Limb (tissue), 2 donors: ENCODE data around the gene NAT8L.

Experiments
- DNase-seq, 2 donors: peaks; one replicate each; pipeline ENCODE4 v3.0.0-alpha.2; 2016; ENCODE audit errors: extremely low spot score in 2 of 2

Gene NAT8L

GRCh38 chr4:2074588-2074987 lies 15.5 kb downstream of the NAT8L start:
- DNase-seq = no peak

- no peak for DNase-seq
These were observed 16.3 kb downstream of the NAT8L start for GRCh38 chr4:2075171-2075986.

DNA sequence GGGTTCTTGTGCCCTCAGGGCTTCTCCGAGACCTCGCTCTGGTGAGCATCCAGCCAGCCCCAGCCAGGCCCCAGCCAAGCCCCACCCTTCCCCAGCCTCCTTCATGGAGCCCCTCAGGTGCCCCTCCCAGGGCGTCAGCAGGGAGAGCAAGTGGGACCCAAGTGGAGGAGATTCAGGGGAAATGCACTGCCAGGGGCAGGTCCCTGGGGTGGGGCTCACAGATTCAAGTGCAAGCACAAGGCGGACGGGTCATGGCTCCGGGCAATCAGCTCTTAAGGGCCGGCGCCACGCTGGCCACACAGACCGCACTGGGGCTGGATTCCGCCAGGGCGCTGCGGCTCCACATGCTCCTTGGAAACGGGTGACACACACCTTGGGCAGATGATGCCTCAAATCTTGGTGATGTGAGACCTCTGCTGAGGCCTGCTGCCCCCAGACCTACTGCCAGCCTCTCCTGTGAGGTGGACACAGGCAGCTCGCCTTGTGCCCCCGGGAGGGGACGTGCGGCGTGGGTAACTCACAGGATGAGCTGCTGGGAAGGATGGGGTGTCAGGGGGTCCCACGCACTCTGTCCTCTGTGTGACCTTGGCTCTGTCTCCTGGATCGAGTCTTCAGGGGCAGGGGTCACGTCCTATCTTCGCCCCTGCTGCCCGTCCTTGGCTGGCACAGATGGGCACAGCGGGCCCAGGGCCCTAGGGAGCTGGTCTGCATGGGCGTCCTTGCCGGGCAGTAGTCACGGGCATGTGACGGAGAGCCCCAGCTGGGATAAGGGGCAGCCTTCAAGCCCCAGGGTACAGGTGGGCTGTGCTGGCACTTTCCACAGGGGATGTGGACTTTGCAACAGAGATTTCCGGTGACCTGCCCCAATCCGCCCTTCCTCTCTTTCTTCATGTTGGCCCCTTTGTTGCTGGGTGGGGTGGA lies 17.1 kb downstream of the NAT8L start:
- DNase-seq = no peak

DNA sequence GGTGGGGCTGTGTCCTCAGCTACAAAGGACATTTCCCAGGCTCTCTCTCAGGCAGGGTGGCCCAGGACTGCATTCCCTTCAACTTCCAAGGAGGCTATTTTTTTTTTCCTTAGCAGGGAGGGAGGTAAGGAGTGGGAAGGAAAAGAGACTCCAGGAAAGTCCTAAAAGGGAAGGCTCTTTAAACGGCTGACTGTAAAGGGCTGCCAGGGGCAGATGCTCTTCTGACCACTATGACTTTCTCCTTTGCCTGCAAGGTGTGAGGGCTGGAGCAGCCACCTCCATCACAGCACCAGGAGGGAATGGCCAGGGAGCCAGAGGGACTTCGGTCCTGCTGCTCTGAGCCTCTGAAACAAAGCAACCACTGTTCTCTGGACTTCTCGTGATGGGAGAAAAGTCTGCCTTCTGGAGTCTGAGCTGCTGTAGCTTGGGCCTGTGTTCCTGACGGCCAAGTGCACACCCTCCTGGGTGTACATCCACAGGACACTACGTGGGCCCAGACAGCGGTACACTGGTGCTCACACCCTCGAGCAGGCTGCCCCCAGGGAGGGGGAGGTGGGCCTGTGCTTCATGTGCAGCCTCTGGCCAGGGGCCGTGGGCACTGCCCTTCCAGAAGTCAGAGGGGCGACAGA lies 17.9 kb downstream of the NAT8L start:
- DNase-seq = no peak

GRCh38 chr4:2077537-2078460 lies 18.7 kb downstream of the NAT8L start:
- DNase-seq = no peak

GRCh38 chr4:2078584-2078983 lies 19.5 kb downstream of the NAT8L start:
- no peak for DNase-seq

DNA sequence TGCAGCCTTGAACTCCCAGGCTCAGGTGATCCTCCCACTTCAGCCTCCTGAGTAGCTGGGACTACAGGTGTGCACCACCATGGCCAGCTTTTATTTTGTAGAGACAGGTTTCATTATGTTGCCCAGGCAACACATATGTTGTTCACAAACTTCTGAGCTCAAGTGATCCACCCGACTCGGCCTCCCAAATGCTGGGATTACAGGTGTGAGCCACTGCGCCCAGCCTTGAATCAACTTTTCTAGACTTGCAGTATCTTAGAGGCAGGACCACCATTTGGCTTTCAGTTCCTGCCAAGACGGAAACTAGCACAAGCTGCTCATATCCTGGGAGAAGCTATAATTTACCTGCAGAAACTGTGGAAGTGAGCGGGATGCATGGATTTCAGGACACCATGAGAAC lies 19.9 kb downstream of the NAT8L start:
- DNase-seq = no peak

GRCh38 chr4:2079926-2080325 lies 20.8 kb downstream of the NAT8L start:
- no peak for DNase-seq

DNA sequence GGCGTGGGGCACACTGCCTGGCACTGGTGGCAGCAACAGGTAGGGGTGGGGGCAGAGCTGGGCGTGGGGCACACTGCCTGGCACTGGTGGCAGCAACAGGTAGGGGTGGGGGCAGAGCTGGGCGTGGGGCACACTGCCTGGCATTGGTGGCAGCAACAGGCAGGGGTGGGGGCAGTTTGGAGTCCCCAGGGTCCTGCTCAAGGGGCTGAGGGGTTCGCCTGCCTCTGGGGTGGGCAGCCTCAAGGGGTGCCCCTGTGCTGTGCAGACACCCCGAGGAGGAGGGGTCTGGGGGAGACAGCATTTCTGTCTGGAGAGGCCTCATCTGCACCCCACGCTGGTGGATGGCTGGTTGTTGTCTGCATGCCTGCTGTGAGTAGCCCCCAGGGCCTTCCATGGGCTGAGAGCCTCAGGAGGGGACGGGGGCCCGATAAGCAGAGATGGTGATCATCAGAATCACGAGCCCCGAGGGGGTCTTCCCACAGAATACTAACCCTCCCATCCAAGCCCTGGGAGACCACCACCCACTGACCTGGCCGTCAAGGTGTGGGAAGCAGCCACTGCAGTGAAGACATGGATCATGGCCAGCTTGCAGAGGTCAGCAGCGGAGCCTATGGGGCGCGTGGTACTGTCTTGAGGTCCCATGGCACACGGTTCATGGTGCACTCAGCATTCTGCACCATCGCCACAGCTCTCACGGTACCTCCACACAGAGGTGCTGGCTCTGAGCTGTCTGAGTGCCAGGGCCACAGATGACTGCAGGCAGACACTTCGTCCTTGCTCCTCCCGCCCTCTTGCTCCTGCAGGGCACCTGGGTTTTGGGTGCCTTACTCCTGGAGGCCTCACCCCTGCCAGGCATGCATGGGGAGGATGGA lies 21.5 kb downstream of the NAT8L start:
- no peak for DNase-seq

DNA sequence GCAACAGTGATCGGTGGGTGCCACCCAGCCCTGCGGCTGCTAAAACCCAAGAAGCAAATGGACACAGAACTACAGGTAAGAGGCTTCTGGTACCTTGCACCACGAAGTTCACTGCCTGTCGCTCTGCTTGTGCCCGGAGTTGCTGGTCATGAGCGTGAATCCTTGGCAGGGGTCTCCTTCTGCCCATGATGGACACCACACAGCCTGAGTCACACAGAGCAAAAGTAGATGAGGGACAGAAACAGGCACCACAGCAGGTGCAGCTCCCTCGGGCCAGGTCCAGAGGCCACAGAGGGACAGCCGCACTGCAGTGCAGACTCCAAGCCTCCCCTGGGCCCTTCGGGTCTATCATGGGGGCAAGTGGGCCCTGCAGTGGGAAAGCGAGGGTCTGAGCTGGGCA lies 22.4 kb downstream of the NAT8L start:
- DNase-seq = no peak

DNA sequence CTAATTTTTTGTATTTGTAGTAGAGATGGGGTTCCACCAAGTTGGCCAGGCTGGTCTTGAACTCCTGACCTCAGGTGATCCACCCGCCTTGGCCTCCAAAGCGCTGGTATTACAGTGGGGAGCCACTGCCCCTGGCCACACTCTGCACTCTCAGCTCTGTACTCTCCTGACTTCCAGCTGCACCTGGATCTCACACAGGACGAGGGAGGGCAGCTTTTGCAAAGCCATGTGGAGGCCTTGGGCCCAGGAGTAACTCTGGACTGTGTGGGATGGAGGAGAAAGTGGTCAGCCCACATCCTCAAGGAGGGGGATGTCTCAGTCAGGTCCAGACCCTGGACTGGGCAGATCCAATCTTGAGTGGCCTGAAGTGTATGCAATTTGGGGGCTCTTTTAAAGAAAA lies 23.0 kb downstream of the NAT8L start:
- DNase-seq = no peak

GRCh38 chr4:2082627-2083026 lies 23.5 kb downstream of the NAT8L start:
- DNase-seq = no peak

DNA sequence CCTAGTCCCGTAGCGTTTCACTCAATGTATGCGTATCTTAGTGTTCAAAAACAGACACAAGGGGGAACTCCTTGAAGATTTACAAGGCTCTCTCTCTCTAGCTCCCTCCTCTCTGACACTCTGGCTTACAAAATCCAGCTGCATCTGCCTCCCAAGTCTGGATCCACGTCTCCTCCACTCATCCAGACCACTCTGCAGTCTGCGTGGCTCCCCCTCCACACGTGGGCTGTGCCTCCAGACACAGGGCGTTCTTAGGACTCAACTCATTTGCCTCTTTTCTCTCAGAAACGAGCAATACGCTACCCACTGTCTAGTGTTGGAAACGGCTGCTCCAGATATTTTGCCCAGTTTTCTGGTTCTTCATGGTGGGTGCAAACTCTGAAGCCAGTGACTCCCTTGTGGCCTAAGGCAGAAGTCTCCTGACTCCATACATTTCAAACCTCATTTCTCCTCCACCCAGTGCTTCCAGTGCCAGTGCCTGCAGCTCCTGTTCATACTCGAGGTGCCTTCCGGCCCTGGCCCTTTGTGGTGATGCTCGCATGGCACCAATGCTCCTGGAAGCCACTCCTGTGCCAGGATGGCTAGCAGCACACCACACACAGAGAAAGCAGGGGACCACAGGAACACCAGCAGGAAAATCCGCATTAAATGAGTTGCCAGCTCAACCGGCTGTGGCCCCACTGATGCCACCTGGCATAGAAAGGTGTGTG lies 24.1 kb downstream of the NAT8L start:
- no peak for DNase-seq

DNA sequence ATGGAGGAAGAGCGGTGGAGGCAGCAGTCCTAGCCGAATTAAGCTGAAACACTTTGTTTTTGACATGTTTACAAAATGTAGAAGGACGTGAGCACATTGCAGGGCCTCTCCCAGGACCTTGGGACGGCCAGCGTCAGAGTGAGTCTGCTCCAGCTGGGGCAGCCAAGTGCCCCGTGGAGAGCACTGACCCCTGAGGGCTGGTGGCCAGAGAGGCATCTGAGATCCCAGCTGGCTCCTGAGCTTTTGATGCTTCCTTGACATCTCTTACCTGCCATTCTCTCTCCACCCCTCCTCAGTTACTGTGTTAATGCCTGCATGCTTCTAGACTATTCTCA lies 24.7 kb downstream of the NAT8L start:
- no peak for DNase-seq

DNA sequence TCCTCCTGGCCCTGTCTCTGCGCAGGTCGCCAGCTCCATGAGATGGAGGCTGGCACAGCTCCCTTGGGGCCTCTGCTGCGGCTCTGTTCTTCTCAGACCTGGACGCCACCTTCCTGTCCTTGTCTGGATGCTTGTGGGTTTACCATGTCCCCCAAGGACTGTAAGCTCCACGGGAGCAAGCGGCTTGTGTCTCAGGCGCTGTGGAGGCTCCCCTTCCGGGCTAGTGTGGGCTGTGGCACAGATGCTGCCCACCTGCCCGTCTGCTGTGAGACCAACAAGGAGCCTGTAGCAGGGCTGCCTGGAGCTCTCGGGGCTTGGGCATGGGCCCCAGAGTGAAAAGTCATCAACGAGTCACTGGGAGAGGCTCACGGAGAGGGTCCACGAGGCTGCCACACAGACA lies 25.2 kb downstream of the NAT8L start:
- DNase-seq = no peak

- DNase-seq = no peak
These were observed 26.4 kb downstream of the NAT8L start for GRCh38 chr4:2085496-2085901.

DNA sequence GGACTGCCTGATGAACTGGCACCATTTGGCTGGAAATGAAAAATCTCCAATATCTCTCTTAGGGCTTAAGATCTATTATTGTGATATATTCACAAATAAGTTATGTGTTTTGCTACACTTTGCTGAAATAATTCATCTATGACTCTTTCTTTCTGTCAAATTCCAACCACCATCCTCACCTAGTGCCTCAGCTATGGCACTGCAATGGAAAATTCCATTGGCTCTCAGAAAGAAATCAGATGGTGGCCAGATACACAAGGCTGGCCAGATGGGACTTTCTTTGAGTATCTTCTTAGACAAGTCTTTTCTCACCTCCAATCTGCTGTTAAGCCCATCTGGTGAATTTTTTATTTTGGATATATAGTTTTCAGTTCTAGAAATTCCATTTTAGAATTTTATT lies 28.0 kb downstream of the NAT8L start:
- no peak for DNase-seq

DNA sequence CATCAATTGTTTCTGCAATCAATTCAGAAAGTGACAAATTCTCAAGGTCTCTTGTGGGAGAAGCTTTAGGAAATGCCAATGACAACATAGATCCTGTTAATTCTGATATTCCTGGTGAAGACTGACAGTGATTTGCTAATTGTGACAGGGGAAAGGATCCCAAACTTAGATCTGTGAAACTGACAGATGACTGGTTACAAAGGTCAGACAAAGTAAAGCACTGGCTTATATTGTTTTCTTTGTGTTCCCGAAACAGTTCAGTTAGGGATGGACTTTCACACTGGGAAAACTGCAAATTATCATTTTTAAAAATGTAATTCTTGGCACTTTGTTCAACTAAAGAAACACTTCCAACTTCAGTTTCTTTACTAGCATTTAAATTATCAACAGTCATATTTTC lies 30.1 kb downstream of the NAT8L start:
- DNase-seq = no peak

GRCh38 chr4:2090642-2091041 lies 31.5 kb downstream of the NAT8L start:
- no peak for DNase-seq
